Fibroblast of skin of left biceps (primary cell): Measurements from ENCODE around the gene PLEKHS1.
"Not testable (repeated sequence)": the region's sequence is repeated elsewhere in the genome, so short reads cannot be mapped to it uniquely, and the experiment has no call there.

Experiments used
- DNase-seq, 2 experiments: peaks; one replicate each; pipeline ENCODE4 v3.0.0-alpha.2; 2013; ENCODE audit warnings: low read depth in 2 of 2

Gene PLEKHS1

DNA sequence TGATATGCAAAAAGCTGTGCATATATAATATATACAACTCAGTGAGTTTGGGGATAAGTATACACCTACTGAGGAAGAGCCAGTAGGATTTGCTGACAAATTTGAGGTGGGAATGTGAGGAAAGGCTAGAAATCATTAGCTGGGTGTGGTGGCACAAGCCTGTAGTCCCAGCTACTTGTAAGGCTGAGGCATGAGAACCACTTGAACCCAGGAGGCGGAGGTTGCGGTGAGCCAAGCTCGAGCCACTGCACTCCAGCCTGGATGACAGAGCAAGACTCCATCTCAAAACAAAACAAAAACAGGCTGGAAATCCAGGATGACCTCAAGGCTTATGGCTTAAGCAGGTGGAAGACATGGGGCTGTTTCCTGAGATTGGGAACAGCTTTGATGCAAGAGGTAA, 10.6 kb upstream of the PLEKHS1 start:
- no peak for DNase-seq

DNA sequence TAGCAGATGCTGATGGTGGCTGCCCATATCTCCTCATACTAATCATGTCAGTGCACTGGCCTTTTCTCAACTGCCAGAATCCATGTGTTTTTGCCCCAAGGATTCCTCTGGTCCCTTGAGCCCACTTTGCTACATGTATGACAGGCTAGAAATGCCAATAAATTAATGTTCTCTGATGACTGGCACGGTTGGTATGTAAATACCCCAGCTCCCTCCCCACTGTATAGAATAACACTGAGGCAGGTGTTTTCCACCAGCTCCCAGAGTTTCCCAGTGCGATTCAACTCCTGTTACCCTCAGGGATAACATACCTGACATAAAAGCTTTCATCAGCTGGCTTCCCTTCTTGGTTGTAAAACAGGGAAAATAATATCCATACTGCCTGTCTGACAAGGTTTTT, 9.0 kb upstream of the PLEKHS1 start:
- DNase-seq = no peak

DNA sequence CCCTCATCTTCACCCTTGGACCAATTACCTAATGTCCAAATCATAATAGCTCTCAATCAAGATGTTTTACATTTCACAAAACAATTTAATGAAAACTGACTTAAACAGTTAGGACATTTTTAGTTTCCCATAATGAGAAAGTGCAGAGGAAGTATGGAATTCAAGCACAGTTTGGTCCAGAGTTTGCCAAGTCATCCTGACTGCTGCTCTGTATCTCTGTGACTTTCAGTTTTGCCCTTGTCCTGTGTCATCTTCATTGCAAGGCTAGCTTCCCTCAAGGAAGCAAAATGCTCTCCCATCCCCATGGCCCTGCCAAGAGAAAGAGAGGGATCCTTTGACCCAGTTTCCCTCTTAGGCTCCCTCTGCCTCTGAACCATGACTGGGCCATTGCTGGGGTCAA, 7.9 kb upstream of the PLEKHS1 start:
- DNase-seq = no peak

DNA sequence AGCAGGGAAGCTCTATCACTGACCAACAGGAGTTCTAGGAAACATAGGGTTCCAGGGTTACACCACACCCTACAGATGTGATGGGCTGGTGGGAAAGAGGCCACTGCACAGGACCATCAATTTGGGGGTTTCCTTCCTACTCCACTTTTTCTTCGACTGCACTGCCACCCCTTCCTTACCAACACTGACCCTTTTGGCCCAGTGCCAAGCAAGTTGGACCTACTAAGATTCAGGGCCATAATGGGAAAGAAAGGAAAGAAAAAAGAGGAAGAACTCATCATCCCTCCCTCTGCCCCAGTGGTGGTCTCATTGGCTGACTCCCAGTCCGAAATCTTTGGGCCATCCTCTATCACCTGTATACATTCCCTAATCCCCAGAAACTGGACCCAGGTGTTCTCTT, 6.1 kb upstream of the PLEKHS1 start:
- DNase-seq = no peak

DNA sequence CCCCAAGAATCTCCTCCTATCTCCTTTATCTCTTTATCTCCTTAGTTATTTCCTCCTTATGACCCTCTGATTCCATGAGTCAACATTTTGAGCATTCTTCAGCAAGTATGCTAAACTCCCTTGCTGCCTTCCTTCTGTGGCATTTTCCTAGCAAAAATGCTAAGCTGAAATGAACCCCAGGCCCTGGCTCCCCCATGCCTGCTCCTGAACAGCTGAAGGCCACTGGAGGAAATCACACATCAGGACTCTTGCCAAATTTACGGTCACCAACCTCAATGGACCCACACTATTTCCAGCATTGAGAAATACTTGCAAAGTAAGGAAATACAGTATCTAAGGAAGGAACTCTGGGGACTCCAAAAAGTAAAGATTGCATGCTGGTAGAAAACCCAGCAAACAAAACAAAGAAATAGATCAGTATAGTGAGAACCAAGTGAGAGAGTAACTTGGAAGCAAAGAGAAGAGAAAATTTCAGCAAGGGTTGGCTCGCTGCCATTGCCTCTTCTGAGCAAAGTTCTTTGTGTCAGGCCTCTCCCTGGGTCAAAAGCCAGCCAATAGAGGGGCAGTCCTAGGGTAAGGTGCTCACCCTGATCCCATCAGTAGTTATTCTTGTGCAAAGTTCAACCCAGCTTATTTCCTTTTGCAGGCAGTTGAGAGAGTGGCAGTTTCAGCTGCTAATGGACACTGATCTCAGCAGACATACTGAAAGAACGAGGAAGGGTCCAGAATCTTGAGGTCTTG, 5.1 kb upstream of the PLEKHS1 start:
- peak in 1 of 2 experiments; percentile 6 for DNase-seq

DNA sequence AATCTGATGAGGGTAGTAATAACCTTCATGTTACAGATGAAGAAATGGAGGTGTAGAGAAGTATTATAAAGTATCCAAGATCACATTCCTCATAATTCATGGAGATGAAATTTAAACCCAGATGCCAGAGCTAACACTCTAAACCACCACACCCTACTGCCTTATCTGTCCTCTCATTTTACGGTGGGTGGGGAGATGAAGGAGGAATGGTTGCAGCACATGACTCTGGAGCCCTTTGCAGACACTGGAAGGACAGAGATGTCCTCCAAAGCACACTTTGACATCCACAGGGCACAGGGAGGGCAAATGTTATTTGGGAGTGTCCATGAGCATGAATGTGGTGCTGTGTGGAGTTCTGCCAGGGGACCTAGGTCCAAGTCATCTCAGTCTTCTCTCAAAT, 1.1 kb downstream of the PLEKHS1 start:
- no peak for DNase-seq

DNA sequence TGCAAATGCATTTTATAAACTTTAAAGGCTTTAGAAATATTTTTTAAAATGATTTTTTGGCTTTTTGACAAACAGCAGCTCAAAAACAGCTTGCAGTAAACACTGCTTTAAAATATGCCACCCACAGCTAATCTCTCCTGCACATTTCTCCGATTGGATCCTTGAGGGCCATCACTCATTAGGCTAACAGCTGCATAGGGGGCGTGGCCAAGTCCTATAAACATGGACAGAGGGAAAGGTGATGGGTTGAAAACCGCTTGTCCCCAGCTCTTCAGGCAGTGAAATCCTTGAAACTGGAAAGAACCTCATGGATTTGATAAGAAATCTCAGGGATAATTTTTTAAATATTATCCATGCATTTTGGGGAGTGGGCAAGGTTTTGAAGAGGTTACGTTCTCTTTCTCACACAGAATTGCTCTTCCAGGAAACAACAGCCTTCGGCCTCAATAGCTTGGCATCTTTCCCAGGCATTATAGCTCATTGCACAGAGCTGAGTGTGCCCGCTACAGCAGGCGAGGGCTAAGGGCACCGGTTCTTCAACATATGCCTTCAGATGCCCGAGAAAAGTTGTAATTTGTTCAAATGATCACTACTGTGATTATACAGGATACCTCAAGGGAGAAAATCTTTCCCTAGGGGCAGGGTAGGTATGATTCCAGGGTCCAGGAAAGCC, 1.7 kb downstream of the PLEKHS1 start:
- no peak for DNase-seq

DNA sequence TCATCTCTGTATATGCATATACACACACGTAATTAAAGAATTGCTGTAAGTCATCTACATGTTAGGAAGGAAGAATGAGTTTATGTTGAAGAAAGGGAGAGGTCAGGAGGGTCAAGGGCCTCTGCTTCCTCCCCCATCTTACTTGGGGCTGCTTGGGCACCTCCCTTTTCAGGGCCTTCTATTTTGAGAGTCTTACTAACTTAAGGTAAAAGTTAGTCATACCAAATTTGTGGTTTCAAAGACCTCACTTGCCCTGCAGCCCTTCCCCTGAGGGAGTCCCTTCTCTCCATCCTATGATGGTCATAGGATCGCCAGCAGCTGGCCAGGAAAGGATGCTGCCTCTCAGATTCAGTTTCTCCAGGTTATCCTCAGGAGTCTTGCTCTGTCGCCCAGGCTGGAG, 2.6 kb downstream of the PLEKHS1 start:
- DNase-seq = no peak

DNA sequence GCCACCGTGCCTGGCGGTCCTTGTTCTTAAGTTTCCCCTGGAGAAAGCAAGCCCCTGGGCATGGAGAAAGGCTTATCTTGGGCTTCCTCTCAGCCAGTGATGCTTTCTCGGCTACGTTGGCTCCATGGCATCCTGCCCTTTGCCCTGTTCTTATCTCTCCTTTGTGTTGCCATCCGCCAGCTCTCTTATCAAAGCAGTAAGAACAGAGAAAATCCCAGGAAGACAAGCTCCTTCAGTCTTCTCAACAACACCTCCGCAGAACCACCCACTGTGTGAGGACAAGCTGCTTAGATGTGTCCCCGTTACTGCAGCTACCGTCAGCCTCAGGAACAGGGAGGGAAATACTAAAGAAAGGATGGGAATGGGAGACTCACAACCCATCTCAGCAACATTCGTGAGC, 3.3 kb downstream of the PLEKHS1 start:
- no peak for DNase-seq

DNA sequence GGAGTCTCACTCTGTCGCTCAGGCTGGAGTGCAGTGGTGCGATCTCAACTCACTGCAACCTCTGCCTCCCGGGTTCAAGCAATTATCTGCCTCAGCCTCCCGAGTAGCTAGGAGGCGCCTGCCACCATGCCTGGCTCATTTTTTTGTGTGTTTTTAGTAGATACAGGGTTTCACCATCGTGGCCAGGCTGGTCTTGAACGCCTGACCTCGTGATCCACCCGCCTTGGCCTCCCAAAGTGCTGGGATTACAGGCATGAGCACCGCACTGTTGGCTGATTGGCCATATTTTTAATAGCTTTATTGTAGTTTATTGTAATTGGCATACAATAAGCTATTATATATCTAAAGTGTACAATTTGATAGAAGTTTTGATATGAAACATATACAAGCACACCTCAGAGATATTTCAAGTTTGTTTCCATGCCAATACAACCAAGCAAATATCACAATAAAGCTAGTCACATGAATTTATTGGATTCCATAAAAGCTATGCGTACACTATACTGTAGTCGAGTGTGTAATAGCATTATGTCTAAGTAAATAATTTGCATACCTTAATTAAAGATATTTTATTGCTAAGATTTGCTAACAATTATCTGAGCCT, 5.6 kb downstream of the PLEKHS1 start:
- no peak for DNase-seq

DNA sequence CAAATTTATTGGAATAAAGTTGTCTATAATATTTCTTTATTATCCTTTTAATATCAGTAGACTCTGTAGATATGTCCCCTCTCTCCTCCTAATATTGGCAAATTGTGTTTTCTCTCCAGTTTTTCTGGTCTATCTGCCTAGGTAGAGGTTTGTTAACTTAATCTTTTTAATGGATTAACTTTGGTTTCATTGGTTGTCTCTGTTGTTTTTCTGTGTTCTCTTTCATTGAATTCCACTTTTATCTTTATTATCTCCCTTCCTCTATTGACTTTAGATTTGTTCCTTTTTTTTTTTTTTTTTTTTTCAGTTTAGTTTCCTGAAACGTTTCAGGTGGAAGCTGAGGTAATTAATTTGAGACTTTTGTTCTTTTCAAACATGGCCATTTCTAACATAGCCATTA, 10.6 kb downstream of the PLEKHS1 start:
- no peak for DNase-seq

DNA sequence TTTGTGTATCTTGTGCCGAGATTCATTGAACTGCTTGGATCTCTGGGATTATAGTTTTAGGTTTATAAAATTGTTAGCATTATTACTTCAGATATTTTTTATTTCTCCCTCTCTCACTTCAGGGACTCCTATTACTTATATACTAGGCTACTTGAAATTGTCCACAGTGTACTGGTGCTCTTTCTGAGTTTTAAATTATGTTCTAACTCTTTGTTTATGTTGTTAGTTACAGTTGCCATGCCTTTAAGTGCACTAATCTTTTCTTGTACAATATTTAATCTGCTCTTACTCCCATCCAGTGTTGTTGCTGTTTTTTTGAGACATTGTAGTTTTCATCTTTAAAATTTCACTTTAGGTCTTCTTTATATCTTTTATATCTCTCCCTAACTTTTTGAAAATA, 13.1 kb downstream of the PLEKHS1 start:
- no peak for DNase-seq

DNA sequence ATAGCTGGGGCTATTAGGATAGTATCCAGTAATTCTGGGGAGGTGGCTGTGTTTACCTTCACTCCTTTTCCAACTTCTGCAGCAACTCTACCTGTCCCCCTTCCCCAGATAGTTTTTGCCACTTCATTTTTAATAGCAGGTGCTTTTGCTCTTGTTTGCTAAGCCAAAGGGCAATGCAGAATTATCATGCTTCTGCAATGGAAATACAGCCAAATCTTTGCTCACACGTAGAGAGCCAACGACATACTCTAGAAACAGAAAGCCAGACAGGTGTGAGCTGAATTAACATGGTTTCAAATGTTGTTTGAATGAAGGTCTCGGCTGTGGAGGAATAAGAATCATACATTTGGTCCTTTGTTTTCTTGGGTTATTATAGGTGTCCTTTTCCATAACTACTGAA, 14.4 kb downstream of the PLEKHS1 start:
- DNase-seq = no peak

DNA sequence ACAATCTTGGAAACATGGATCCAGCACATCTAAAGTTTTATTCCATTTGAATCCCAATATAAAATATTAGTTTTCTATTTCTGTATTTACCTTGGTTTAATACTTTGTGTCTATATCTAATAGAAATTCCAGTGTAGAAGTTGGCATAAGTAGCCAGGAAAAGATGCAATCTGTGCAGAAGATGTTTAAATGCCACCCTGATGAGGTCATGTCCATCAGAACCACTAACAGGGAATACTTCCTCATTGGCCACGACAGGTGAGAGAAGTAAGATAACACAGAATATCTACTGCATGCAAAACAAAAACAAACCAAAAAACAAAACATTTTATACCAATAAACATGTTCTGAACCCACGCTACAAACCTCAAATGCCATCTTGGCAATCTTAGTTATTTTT, 15.7 kb downstream of the PLEKHS1 start:
- DNase-seq = no peak

DNA sequence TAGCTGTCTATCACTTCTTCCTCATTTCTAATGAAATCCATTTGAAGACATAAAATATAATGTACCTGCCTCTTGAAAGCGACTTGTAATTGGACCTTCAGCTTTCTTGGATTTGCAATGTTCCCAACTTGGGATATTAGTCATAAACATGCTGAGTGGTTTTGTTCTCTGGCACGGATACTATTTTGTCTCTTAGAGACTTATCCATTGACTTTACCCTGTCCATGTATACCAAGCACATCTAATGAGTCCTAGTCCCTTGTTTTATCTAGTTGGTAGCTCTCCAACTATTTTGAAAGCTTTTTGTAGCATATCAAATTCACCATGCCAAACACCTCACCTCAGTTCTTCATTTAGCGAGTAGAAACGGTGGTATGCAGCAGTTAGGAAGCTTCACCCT, 18.9 kb downstream of the PLEKHS1 start:
- DNase-seq = no peak

DNA sequence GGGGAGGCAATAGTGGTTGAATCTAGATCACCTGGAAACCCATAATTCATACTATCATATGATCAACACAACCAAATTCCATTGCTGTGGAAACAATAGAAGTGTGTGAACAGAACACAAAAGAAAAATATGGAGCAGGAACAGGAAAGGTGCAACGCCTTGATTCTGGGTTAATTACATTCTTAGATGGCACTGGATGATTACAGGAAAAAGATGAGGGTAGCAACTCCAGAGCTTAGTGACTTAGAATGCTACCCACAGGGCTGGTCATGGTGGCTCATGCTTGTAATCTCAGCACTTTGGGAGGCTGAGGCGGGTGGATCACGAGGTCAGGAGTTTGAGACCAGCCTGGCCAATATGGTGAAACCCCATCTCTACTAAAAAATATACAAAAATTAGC, 19.6 kb downstream of the PLEKHS1 start:
- not testable (repeated sequence) for DNase-seq

DNA sequence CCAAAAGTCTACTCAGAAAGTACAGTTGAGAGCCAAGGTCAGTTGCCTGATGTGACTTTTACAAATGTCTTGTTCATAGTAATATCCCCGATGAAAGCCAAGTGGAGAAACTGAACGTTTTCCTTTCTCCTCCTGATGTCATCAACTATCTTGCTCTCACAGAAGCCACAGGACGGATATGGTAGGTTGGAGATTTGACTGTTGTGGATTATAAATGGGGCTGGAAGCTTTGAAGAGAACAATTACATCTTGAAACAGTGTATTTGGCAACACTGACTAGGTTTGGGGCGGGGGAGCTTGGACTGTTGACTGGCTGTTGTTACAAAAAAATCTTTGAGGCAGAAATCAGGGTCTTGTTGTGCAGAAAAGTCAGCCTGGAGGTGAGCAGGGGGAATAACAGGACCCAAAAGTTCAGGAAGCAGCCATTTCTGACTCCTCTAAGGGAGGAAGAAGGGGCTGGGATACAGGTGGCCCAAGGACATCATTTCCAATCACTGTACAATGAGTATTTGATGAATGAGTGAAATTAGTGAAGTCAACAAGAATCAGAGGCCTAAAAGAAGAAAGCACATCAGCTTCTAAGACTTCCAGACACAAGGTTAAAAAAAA, 24.3 kb downstream of the PLEKHS1 start:
- DNase-seq = no peak

DNA sequence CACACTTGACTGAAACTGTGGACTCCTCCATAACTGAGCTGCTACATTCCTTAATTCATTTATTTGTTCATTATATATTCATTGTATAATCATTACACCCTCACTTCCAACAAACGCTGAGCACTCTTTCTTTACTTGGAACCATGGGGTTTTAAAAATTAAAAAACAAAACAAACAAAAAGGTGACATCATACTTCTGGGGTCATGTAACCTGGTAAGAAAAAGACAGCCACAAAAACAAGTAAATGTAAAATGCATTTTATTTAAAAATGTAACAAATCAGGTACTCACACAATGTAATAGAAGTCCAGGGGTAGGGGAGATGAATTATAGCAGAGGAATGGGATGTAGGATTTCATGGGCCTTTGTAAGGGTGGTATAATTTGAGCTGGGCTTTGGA, 25.1 kb downstream of the PLEKHS1 start:
- DNase-seq = no peak

DNA sequence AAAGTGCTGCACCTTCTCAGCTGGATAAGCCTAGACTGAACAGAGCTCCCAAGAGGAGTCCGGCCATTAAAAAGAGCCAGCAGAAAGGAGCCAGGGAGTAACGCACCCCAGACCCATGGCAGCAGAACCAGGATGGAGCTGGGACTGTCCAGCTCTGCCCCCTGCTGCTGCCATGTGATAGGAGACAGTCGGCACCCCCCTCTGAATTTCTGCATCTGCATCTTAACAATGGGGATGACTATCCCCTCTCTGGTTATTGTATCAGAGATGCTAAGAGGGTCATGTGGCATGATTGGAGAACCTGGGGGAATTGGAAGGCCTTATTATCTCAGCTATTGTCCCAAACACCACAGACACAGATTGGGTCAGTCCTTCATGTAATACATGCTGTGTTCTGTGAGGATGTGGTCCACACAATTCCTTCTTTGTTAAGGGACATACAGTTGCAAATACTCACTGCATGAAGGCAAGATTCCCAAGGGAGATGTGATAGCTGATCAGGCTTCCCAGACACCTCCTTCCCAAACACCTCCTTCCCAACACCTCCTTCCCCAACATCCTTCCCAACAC, 29.3 kb downstream of the PLEKHS1 start:
- DNase-seq = no peak

DNA sequence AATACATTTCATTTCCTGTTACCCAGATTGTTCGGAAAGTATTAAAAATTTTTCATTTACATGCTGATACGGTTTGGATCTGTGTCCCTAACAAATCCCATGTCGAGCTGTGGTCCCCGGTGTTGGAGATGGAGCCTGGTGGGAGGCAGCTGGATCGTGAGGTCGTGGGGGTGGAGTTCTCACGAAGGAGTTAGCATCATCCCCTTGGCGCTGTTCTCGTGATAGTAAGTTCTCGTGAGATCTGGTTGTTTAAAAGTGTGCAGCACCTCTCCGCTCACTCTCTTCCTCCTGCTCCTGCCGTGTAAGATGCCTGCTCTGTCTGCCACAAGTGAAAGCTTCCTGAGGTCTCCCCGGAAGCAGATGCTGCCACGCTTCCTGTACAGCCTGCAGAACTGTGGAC, 30.9 kb downstream of the PLEKHS1 start:
- no peak for DNase-seq

DNA sequence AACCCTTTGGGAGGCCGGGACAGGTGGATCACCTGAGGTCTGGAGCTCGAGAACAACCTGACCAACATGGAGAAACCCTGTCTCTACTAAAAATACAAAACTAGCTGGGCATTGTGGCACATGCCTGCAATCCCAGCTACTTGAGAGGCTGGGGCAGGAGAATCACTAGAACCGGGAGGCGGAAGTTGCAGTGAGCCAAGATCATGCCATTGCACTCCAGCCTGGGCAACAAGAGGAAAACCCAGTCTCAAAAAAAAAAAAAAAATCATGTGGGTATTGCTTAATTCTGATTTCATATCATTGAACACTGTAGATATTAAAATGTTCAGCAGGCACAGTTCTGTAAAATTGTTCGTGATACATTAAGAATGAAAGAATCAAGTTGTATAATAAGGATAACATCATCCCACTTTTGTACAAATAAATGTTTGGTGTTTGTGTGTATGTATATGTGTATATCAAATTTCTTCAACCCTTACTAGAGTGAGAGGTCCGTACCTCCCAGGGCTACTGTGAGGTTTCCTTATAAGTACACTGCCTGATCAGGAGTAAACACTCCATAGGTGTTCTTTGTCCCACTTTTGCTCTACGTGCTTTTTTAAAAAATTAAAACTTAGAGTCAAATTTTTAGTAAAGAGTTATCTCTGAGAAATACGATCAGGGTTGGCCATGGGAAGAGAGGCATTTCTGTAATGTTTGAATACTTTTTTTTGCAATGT, 31.7 kb downstream of the PLEKHS1 start:
- no peak for DNase-seq

DNA sequence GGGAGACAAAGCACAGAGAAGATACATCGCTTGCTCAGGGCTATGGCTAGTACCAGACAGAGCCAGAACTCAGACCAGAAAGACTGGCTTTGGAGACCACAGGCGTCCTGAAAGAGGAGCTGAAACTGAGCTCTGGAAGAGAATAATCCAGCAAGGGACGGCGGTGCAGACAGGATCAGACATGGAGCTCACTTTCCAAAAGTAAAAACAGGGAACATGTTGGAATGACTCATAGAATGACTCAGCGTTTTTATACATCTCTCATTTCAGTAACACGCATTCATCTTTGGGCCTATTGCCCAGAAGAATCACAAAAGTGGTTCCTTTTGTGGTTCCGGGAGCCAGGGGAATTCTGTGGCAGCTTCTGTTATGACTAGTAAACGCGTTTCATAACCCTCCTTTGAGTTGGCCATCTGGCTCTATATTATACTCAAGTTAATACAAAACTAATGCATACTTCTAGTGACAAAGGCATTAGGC, 37.2 kb downstream of the PLEKHS1 start:
- DNase-seq = peak; percentile 96
